GM21423 (cell line): ENCODE data around the gene GM2A.
A peak's percentile ranks its signal among the peaks of the same experiment; 100 is the strongest.
"Not testable (repeated sequence)": the region's sequence is repeated elsewhere in the genome, so short reads cannot be mapped to it uniquely, and the experiment has no call there.

Source experiments
- ATAC-seq: cut with Tn5 transposase; IDR thresholded peaks from one replicate; pipeline ENCODE4 v1.9.1; 2021; ENCODE audit warnings: mild to moderate bottlenecking, moderate library complexity; ENCODE audit not compliant: unreplicated experiment

The GM2A gene

DNA sequence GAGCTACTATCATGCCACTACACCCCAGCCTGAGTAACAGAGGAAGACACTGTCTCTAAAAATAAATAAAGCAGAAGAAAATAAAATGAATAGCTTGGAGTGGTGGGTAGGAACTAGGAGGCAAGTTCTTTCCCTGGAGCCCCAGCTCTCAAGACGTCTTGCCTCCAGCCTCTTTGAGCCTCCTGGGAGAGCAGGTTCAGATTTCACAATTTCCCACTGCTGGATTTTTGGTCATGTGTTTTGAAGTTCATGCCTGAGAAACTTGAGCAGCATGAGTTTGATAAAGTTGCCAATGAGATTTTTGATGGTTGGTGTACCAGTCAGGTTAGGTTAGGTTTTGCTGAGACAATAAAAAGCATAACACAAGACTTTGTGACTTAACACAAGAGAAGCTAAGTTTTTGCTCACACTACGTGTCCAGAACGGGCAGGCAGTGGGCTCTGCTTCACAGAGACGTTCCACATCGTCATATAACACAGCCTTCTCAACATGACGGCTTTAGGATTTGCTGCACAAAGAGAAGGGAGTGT, 25.0 kb upstream of the GM2A start:
- no peak for ATAC-seq

GRCh38 chr5:151228986-151229385, 24.0 kb upstream of the GM2A start:
- ATAC-seq: no peak

- ATAC-seq: no peak
These were observed 22.8 kb upstream of the GM2A start for GRCh38 chr5:151230048-151230680.

DNA sequence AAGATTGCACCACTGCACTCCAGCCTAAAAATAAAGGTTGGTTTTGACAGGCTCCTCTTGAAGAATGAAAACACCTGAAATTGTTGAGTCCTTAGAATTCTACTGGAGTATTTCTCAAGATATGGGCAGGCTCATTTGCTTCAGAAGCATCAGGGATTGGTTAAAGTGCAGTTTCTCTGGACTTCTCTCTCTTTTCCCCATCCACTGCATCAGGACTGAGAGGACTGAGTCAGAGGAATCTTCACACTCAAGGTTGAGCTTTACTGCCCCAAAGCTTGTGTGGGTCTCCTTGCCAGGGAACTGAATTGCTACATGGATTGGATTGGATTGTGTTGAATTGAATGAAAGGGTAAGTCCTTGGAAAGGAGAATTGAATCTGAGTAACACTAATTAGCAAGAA, 21.6 kb upstream of the GM2A start:
- no peak for ATAC-seq

DNA sequence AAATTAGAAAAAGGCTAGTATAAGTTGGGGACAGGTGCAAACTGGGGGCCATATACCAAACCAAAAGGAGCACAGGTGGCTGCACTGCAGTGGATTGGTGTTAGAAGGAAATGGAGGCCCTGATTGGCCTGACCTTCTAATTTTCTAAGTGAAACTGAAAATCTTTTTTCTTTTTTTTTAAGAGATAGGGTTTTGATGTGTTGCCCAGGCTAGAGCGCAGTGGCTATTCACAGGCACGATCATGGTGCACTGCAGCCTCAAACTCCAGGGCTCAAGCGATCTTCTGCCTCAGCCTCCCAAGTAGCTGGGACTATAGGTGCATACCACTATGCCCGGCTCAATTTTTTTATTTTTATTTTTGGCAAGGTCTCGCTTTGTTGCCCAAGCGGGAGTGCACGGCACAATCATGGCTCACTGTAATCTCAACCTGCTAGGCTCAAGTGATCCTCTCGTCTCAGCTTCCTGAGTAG, 19.3 kb upstream of the GM2A start:
- ATAC-seq: peak; percentile 47

GRCh38 chr5:151234476-151235238, 18.3 kb upstream of the GM2A start:
- ATAC-seq: peak; percentile 64

DNA sequence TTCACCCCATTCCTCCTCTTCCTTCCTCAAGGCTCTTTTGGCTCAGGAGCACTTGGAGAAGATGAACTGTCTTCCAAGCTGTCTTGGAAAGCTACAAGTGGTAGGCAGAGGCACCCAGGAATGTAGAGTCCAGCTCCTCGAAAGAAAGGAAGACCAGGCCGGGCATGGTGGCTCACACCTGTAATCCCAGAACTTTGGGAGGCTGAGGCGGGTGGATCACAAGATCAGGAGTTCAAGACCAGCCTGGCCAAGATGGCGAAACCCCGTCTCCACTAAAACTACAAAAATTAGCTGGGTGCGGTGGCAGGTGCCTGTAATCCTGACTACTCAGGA, 17.8 kb upstream of the GM2A start:
- ATAC-seq: not testable (repeated sequence)

DNA sequence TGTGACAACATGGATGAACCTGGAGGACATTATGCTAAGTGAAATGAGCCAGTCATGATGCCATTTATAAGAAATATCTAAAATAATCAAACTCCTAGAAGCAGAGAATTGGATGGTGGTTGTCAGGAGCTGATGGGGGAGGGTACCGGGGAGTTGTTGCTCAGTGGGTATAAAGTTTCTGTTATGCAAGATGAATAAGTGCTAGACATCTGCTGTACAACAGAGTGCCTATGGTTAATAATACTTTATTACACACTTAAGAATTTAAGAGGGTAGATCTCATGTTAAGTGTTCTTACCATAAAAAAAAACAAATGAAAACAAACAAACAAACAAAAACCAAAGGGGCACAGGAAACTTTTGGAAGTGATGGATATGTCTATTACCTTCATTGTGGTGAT, 16.1 kb upstream of the GM2A start:
- ATAC-seq: no peak

DNA sequence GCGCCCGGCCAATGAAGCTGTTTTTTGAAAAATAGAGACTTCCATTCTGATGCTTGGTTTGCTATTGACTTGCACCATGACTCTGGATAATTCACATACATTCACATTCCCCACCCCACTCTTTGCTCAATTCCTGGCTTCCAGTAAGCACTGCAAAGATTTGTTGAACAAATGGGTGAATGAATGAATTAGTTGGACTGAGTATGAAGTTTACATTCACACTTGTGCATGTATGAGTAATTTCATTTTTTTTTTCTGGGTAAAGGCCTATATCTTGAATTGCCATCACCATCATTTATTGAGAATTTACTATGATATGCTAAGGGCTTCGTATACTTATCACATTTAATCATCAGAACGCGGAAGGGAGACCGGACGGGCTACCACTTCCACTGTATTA, 15.3 kb upstream of the GM2A start:
- no peak for ATAC-seq

DNA sequence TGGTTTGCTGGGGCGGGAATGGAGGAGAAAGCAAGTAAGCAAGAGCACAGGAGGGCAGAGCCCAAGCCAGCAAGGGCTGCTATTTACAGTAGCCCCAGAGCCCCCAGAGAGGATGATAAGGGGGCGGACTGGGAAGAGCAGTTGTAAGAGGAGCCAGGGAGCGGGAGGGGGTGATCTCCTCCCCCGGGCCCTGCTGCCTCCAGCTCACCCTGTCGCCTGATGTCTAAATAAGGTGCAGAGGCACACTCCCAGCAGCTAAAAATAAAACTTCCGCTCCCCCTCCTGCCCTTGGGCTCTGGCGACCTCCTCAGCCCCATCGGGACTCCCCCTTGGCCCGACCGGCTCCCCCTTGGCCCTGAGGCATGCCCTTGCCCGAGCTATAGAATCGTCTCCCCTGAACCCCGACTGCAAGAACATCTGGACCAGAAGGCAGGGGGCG, 14.7 kb upstream of the GM2A start:
- peak; percentile 51 for ATAC-seq

- ATAC-seq: peak; percentile 35
These were observed 13.6 kb upstream of the GM2A start for GRCh38 chr5:151239237-151239861.

- not testable (repeated sequence) for ATAC-seq
These were observed 12.6 kb upstream of the GM2A start for GRCh38 chr5:151240268-151240835.

DNA sequence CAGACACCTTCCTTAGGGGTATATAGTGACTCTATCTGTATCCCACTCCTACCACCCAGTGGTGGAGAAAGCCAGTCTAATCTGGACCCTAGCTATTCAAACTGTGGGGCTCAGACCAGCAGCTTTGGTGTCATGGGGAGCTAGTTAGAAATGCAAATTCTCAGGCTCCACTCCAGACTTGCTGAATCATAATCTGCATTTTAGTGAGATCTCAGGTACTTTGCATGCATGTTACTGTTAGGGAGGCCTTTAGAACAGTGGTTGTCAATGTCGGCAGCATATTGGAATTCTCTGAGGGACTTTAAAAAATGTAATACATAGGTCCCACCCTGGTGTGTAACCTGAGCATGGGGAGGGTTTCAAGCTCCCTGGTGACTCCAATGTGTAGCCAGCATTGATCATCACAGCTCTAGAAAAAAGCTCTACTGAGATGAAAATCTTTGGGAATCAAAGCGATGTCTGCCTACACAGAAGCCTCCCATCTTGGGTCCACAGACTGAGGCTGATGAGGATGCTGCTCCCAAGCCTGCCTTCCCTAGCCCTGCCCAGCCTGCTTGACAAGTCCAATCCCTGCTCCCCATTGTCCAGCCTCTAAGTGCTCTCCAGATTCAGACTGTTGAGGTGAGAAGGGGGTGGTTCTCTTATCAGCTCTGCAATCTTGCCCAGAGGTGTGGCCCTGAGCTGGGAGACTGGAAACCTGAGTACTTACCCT, 11.9 kb upstream of the GM2A start:
- no peak for ATAC-seq

GRCh38 chr5:151243127-151243526, 9.9 kb upstream of the GM2A start:
- no peak for ATAC-seq

- no peak for ATAC-seq
These were observed 9.4 kb upstream of the GM2A start for GRCh38 chr5:151243564-151243963.

DNA sequence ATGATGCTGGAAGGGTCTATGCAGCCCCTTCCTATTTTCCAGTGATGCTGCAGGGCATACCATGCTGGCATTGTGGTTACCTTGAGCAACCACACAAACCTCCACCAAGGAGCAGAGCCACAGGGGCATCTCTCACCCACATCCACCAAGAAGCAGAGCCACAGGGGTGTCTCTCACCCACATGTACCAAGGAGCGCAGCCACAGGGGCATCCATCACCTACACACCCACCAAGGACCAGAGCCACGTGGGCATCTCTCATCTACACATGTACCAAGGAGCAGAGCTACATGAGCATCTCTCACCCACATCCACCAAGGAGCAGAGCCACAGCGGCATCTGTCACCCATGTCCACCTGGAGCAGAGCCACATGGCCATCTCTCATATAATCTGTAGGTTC, 8.8 kb upstream of the GM2A start:
- ATAC-seq: no peak

DNA sequence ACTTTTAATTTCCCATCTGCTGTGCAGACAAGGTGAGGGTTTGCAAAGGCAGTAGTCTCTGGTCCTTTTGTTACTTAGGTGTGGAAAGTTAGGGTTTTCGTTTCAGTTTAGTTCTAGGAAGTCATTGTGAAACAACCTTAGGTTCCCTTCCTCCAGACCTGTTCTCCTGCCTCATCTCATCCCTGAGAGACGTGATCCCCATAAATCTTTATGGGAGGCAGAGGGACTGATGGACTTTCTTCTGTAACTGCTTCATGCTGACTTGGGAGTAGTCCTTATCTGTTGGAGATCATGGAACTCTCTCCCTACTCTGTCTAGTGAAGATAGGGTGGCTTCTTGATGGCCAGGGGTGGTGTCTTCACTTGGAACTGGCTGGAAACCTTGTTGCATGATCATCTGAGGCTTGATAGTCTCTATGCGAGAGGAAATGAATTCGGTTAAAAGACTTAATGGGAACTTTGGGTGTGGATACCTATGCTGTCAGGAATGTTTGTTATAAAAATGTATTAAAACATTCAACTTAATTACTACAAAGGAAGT, 7.2 kb upstream of the GM2A start:
- ATAC-seq: no peak

- no peak for ATAC-seq
These were observed 4.3 kb upstream of the GM2A start for GRCh38 chr5:151248651-151249050.

GRCh38 chr5:151249281-151249680, 3.7 kb upstream of the GM2A start:
- no peak for ATAC-seq

GRCh38 chr5:151250346-151251000, 2.5 kb upstream of the GM2A start:
- no peak for ATAC-seq
